GM12878 (cell line): ENCODE measurements around the gene SPTSSB. TPM values are rescaled to one million over a fixed set of nuclear protein-coding genes. Genes with fewer than 3 reads are reported as not detected.

Source experiments
- ATAC-seq: fragments of 200-7000 bp; cut with Tn5 transposase; 3 replicates; pipeline ENCODE4 v1.9.1; 2020; ENCODE audit warnings: mild to moderate bottlenecking, moderate library complexity
- BruUV-seq: library from RNA; stranded (reverse); fragments of 400-500 nt; replicated peaks from 2 replicates; lab custom pipeline; 2021; lab: Mats Ljungman, UMichigan
- CTCF ChIA-PET: fragments of 300-600 bp; sonication (Branson Sonifier 250); formaldehyde crosslinking; extraction: SDS; loops from one replicate; lab custom pipeline; 2021; ENCODE audit warnings: inconsistent platforms; lab: Yijun Ruan, JAX
- POLR2A ChIA-PET: fragments of 350-600 bp; formaldehyde crosslinking; extraction: SDS; loops from one replicate; lab custom pipeline; 2021; ENCODE audit warnings: inconsistent platforms; lab: Charles Lee
- RAD21 ChIA-PET: fragments of 300-600 bp; sonication (Branson Sonifier 250); formaldehyde crosslinking; loops from one replicate; lab custom pipeline; 2023; ENCODE audit warnings: antibody characterized with exemption; ENCODE audit not compliant: unreplicated experiment; lab: Charles Lee
- SMC1A ChIA-PET: fragments of 300-600 bp; sonication (Branson Sonifier 250); formaldehyde crosslinking; loops from one replicate; lab custom pipeline; 2023; ENCODE audit not compliant: unreplicated experiment, uncharacterized antibody; lab: Charles Lee
- DNase-seq: peaks from one replicate; pipeline ENCODE4 v3.0.0-alpha.2; 2011; ENCODE audit warnings: low read depth, low spot score
- FAIRE-seq: peaks from 3 replicates; lab custom pipeline; 2011; peaks lifted over from hg19 to GRCh38; lab: Jason Lieb, UNC
- H2AFZ ChIP-seq: 2 replicates; pipeline ENCODE4 v1.6.0; 2011; ENCODE audit warnings: low read depth, low read length, control low read depth; ENCODE audit not compliant: control insufficient read depth
- H3K27ac ChIP-seq: 2 replicates; pipeline ENCODE4 v1.5.1; 2011; ENCODE audit warnings: control low read depth; ENCODE audit not compliant: control insufficient read depth, insufficient read depth
- H3K27me3 ChIP-seq, 2 experiments: replicated peaks in 1 of 2; 2 replicates each; pipeline versions ENCODE4 v1.6.0 to v1.6.1; 2011; ENCODE audit warnings: low read length in 1 of 2; ENCODE audit not compliant: control insufficient read depth in 2 of 2, insufficient read depth in 2 of 2
- H3K36me3 ChIP-seq, 2 experiments: 2 replicates each; pipeline ENCODE4 v1.5.1; 2011; ENCODE audit warnings: low read length in 1 of 2; ENCODE audit not compliant: control insufficient read depth in 2 of 2, insufficient read depth in 2 of 2
- H3K4me1 ChIP-seq: 2 replicates; pipeline ENCODE4 v1.6.1; 2011; ENCODE audit warnings: mild to moderate bottlenecking, low read length, moderate library complexity, mixed read lengths; ENCODE audit not compliant: control insufficient read depth, insufficient read depth
- H3K4me2 ChIP-seq: 2 replicates; pipeline ENCODE4 v1.6.0; 2011; ENCODE audit warnings: control low read depth; ENCODE audit not compliant: control insufficient read depth, insufficient read depth
- H3K4me3 ChIP-seq: fragments of 200-600 bp; sonication (generic); 2 replicates; pipeline ENCODE4 v1.5.1; 2016
- H3K79me2 ChIP-seq: 2 replicates; pipeline ENCODE4 v1.6.0; 2011; ENCODE audit warnings: low read length; ENCODE audit not compliant: control insufficient read depth, insufficient read depth
- H3K9ac ChIP-seq: 2 replicates; pipeline ENCODE4 v1.8.0; 2011; ENCODE audit warnings: low read length, control low read depth, mixed read lengths; ENCODE audit not compliant: control insufficient read depth, insufficient read depth
- H3K9me3 ChIP-seq: replicated peaks from 3 replicates; pipeline ENCODE4 v1.5.1; 2011; ENCODE audit warnings: mild to moderate bottlenecking, low read length; ENCODE audit not compliant: control insufficient read depth, insufficient read depth
- H4K20me1 ChIP-seq: 2 replicates; pipeline ENCODE4 v1.6.0; 2011; ENCODE audit not compliant: control insufficient read depth, insufficient read depth
- BHLHE40 ChIP-seq, 2 experiments: fragments of 450-650 bp in 1 of 2; IDR thresholded peaks; 2 replicates each; pipeline ENCODE4 v1.6.1; 2011 to 2017; ENCODE audit warnings: low read depth in 2 of 2, borderline replicate concordance in 1 of 2, improper control_type of control experiment in 1 of 2, low read length in 1 of 2, mild to moderate bottlenecking in 1 of 2
- EED ChIP-seq: sonication (generic); IDR thresholded peaks from 2 replicates; pipeline ENCODE4 v1.6.1; 2016; ENCODE audit warnings: antibody characterized with exemption, low read depth
- ELK1 ChIP-seq: IDR thresholded peaks from 2 replicates; pipeline ENCODE4 v1.6.1; 2012; ENCODE audit warnings: low read depth, low read length, improper control_type of control experiment
- HDAC6 ChIP-seq: fragments of 200-600 bp; sonication (generic); IDR thresholded peaks from one replicate; pipeline ENCODE4 v1.8.0; 2017; ENCODE audit warnings: antibody characterized with exemption; ENCODE audit not compliant: unreplicated experiment
- PAX5 ChIP-seq: IDR thresholded peaks from 2 replicates; pipeline ENCODE4 v1.6.1; 2011; ENCODE audit warnings: low read depth, low read length, borderline replicate concordance
- SMAD5 ChIP-seq: IDR thresholded peaks from 2 replicates; pipeline ENCODE4 v1.6.1; 2016; ENCODE audit warnings: antibody characterized with exemption, low read depth
- STAT1 ChIP-seq: fragments of 450-650 bp; conservative IDR thresholded peaks from 2 replicates; pipeline ENCODE4 v1.6.1; 2014; ENCODE audit warnings: antibody characterized with exemption, mild to moderate bottlenecking
- ZNF24 ChIP-seq: fragments of 450-650 bp; IDR thresholded peaks from 2 replicates; pipeline ENCODE4 v1.6.1; 2017; ENCODE audit warnings: antibody characterized with exemption, mild to moderate bottlenecking
- WGBS: methylation state at CpG from one replicate; pipeline ENCODE4 v1.1.6; 2016; ENCODE audit warnings: low lambda C conversion rate; ENCODE audit not compliant: insufficient replicate concordance, insufficient coverage; ENCODE audit errors: missing lambda C conversion rate; 5-methylcytosine and 5-hydroxymethylcytosine counted together
- in situ Hi-C: fragments of 300-500 bp; cut with MboI; formaldehyde crosslinking; loops from 9 replicates; pipeline ENCODE4 v1.14.3; 2018; ENCODE audit warnings: mixed read lengths
- intact Hi-C: fragments of 100-400 bp; cut with micrococcal nuclease; formaldehyde crosslinking; loops from one replicate; pipeline ENCODE4 v1.14.2; 2022; ENCODE audit not compliant: unreplicated experiment
- polyA plus RNA-seq, 11 experiments: library from polyadenylated mRNA; depleted of rRNA in 4 of 11; unstranded in 6 of 11; stranded (reverse) in 5 of 11; fragments of >200 nt; fragmentation: Nextera tagmentation in 4 of 11; fragmentation: Illumina TruSeq in 1 of 11; extraction: Ambion mirVana in 4 of 11; extraction: Trizol in 1 of 11; gene quantifications; 1 replicate in 1 of 11; 2 replicates in 10 of 11; pipeline versions ENCODE4 v1.2.1 to v1.2.3, GENCODE V29; 2011 to 2016; ENCODE audit warnings: inconsistent platforms in 2 of 11, missing spikeins in 2 of 11, low read depth in 1 of 11
- total RNA-seq, 4 experiments: library from RNA; depleted of rRNA in 3 of 4; stranded (reverse); fragments of >200 nt in 3 of 4; fragmentation: Illumina TruSeq in 1 of 4; extraction: Trizol in 1 of 4; gene quantifications; 2 replicates each; pipeline versions ENCODE4 v1.2.1 to v1.2.3, GENCODE V29; 2013 to 2021

The SPTSSB gene
- total and polyA plus RNA-seq, 10 of the 15 experiments (the other 5 are each of a cell fraction or from before 2014, with no cell fraction given): 0.19 to 30.6 (median 0.91) TPM

GRCh38 chr3:161372321-161373260 is 1.3 kb upstream of the SPTSSB start:
- in situ Hi-C loops (no loop called here), intact Hi-C loops (no loop called here)
- no peak overlapping the region for H3K27ac ChIP-seq
- CTCF ChIA-PET: interaction anchor here (0.6 to 2.9 kb wide), 5 partner anchors 9 to 97 kb away, joined by 3 to 13 read pairs (median 3); no protein-coding TSS in a partner anchor
- RAD21 ChIA-PET: interaction anchor here (0.8 kb wide), 1 partner anchor 14 kb away, joined by 3 read pairs; no protein-coding TSS in a partner anchor
- H3K4me1 ChIP-seq: no peaks in the 10 kb centered on the region
- peak overlapping the region; percentile 50; the same call in 1 of the 2 replicates for H3K4me2 ChIP-seq
- H3K9me3 ChIP-seq: no peaks in the 10 kb centered on the region; the same call in 2 of the 3 replicates
- no peak overlapping the region for H3K9ac ChIP-seq
- 19% methylated on average over 55 of the region's 55 CpGs for WGBS
- POLR2A ChIA-PET: interaction anchor here (1.5 kb wide), 1 partner anchor 11 kb away, joined by 3 read pairs; no protein-coding TSS in a partner anchor
- no TSS peak for BruUV-seq
- DNase-seq: no peak
- TF ChIP-seq SMAD5: no peak
- no peak for TF ChIP-seq ELK1
- TF ChIP-seq HDAC6: no peak
- TF ChIP-seq PAX5: no peak
- TF ChIP-seq ZNF24: no peak
- TF ChIP-seq STAT1: no peak
- TF ChIP-seq EED: no peak
- TF ChIP-seq BHLHE40 (IDR thresholded peaks at IDR 0.05; ENCODE audit: borderline replicate concordance in 1 of 2, low read depth in 2 of 2, low read length in 1 of 2): no peak
- no peak overlapping the region for H2AFZ ChIP-seq
- H3K36me3 ChIP-seq: no peaks in the 10 kb centered on the region
- H3K79me2 ChIP-seq: no peaks in the 10 kb centered on the region
- peak; percentile 69 for ATAC-seq
- SMC1A ChIA-PET: interaction anchor here (0.7 to 1.5 kb wide), 2 partner anchors 21 to 23 kb away, joined by 3 to 4 read pairs; no protein-coding TSS in a partner anchor
- no peak overlapping the region for H3K4me3 ChIP-seq
- FAIRE-seq: no peak
- no peaks in the 10 kb centered on the region for H4K20me1 ChIP-seq
- peaks cover 6 to 18% of the 10 kb centered on the region in 2 experiments for H3K27me3 ChIP-seq
